BJ (cell line): Measurements from ENCODE around the gene FLCN. TPM values are rescaled to one million over a fixed set of nuclear protein-coding genes. Genes with fewer than 3 reads are reported as not detected.

ENCODE experiments used
- CTCF ChIA-PET: fragments of 350-600 bp; formaldehyde crosslinking; extraction: SDS; loops from one replicate; lab custom pipeline; 2021; ENCODE audit warnings: antibody characterized with exemption, inconsistent platforms; lab: Yijun Ruan, JAX
- POLR2A ChIA-PET: fragments of 300-600 bp; sonication (Branson Sonifier 250); formaldehyde crosslinking; extraction: SDS; loops from one replicate; lab custom pipeline; 2021; ENCODE audit warnings: antibody characterized with exemption; lab: Charles Lee
- DNase-seq: peaks from one replicate; pipeline ENCODE4 v3.0.0-alpha.2; 2011; ENCODE audit warnings: low read depth
- H3K27me3 ChIP-seq: 2 replicates; pipeline ENCODE4 v1.6.0; 2011; ENCODE audit warnings: low read length; ENCODE audit not compliant: control insufficient read depth, insufficient read depth
- H3K36me3 ChIP-seq: 2 replicates; pipeline ENCODE4 v1.5.1; 2011; ENCODE audit warnings: low read length; ENCODE audit not compliant: control insufficient read depth, insufficient read depth
- H3K4me3 ChIP-seq: 2 replicates; pipeline ENCODE4 v1.5.1; 2011; ENCODE audit warnings: low read depth, mild to moderate bottlenecking, control low read depth, low read length
- polyA plus RNA-seq: library from polyadenylated mRNA; depleted of rRNA; stranded (reverse); fragments of >200 nt; gene quantifications from 2 replicates; pipeline ENCODE4 v1.2.3, GENCODE V29; 2011
- TF ChIP-seq, protein P1 (sequence below): IDR thresholded peaks from 2 replicates; pipeline ENCODE4 v1.5.1; 2011; ENCODE audit warnings: low read depth, mild to moderate bottlenecking, control low read depth, inconsistent platforms, low read length, moderate library complexity; ENCODE audit not compliant: insufficient read depth

Gene FLCN
- polyA plus RNA-seq, 1 experiment, result 15.4 TPM

DNA sequence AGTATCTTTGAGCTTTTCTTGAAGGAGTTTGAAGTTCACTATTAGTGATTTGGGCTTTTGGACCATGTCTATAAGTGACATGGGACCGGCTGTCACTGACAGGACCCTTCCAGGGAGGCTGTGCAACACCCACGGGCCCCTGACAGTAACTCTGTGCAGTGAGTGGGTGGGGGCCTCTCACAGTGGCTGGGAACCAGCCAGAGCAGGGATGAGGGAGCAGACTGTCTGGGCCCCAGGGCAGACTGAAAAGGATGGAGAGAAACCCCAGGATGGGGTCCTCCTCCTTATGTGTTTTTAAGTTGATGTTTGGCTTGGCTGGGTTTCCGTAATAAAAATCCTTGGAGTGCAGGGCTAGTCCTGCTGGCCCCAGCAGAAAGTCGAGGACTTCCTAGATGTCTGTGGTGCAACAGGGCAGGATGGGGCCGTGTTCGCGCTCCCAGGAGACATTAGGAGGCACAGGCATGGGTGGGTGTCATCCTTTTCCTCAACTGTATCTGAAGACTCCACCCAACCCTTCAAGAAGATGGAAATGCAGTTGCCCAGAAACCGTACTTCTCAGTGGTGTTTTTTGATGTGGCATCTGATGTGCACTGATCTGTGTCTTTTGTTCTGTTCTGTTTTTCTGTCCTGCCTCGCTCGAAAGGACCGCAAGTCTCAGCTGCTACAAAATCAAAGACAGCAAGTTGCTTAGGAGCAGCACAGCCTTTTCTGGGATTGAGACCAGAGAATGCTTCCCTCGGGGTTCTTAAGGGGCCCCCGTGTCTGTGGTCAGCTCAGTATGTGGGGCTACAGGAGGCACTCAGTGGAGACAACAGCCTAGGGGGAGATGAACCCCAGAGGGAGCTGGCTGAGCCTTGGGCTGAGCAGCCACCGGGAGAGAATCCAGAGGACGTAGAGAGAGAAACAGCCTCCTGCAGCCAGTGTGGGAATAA lies 55.0 kb downstream of the FLCN start:
- peaks cover 43% of the 10 kb centered on the region for H3K36me3 ChIP-seq
- no peak for DNase-seq
- TF ChIP-seq, protein P1, sequence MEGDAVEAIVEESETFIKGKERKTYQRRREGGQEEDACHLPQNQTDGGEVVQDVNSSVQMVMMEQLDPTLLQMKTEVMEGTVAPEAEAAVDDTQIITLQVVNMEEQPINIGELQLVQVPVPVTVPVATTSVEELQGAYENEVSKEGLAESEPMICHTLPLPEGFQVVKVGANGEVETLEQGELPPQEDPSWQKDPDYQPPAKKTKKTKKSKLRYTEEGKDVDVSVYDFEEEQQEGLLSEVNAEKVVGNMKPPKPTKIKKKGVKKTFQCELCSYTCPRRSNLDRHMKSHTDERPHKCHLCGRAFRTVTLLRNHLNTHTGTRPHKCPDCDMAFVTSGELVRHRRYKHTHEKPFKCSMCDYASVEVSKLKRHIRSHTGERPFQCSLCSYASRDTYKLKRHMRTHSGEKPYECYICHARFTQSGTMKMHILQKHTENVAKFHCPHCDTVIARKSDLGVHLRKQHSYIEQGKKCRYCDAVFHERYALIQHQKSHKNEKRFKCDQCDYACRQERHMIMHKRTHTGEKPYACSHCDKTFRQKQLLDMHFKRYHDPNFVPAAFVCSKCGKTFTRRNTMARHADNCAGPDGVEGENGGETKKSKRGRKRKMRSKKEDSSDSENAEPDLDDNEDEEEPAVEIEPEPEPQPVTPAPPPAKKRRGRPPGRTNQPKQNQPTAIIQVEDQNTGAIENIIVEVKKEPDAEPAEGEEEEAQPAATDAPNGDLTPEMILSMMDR, result no peak
- CTCF ChIA-PET, result interaction anchor here (1.0 kb wide), 1 partner anchor 9 kb away, joined by 4 read pairs; no protein-coding TSS in a partner anchor
- no peak overlapping the region for H3K4me3 ChIP-seq
- POLR2A ChIA-PET, result no interaction called here
- H3K27me3 ChIP-seq, result no peaks in the 10 kb centered on the region; the same call in 1 of the 2 replicates

DNA sequence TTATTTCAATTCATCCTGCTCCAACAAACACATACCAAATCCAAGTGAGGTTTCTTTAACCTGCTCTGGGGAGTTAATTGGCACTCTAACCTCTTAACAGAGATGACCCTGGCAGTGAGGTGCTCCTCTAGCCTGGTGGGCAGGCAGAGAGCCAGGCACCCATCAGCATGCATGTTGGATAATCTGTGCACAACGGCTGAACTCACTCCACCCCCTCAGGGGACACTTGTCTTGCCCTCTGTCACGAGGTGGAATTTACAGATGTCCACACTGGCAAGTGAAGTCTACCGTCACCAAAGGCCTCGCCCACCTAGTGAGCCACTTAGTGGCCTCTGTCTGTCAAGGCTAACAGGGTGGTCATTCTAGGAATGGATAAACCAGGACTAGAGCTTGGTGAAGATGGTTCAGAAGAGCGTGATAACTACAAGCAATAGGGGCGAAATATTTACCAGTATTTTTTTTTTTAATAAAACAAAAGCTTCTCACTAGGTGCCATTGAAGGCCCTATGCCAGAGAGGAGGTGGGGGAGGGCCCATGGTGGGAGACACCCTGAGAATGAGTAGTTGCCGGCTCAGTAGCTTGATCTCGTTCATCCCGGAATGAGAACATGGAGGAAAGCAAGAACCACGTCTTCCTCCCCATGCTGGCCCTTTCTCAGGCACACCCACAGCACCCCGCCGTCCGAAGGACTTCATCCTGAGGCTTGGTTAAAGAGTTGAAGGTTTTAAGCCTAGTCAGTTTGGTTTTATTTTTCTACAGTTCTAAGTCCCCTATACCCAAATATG lies 56.0 kb downstream of the FLCN start:
- ChIA-PET CTCF (interaction anchor here (1.0 kb wide), 1 partner anchor 10 kb away, joined by 4 read pairs; no protein-coding TSS in a partner anchor), POLR2A (no interaction called here)
- Histone ChIP-seq H3K36me3 (peaks cover 52% of the 10 kb centered on the region), H3K27me3 (no peaks in the 10 kb centered on the region; the same call in 1 of the 2 replicates), H3K4me3 (no peak overlapping the region)
- DNase-seq, result no peak
- TF ChIP-seq, protein P1, result no peak

DNA sequence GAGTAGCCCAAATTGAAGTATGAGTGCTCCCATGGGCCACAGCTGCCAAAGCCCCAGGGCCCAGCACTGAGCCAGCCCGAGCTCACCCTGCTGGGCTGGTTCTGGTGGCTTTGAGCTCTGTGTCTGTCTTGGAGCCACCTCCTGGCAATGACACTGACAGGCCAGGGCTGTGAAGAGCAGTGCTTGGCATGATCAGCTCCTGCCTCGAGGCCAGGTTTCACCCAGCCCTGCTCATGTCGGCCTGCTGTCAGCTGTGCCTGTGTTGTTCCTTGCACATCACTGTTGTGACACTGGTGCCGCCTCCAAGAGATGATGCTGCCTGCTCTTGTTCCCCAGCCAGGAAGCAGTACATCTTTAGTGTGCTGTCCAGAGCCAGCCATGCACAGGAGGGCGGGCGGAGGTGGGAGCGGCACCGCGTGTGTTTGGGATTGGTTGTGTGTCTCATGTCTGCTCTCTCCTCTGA lies 56.8 kb downstream of the FLCN start:
- POLR2A ChIA-PET, result no interaction called here
- TF ChIP-seq, protein P1, result no peak
- DNase-seq, result no peak
- CTCF ChIA-PET, result no interaction called here
- Histone ChIP-seq H3K4me3 (no peak overlapping the region), H3K27me3 (no peaks in the 10 kb centered on the region; the same call in 1 of the 2 replicates), H3K36me3 (peaks cover 60% of the 10 kb centered on the region)

DNA sequence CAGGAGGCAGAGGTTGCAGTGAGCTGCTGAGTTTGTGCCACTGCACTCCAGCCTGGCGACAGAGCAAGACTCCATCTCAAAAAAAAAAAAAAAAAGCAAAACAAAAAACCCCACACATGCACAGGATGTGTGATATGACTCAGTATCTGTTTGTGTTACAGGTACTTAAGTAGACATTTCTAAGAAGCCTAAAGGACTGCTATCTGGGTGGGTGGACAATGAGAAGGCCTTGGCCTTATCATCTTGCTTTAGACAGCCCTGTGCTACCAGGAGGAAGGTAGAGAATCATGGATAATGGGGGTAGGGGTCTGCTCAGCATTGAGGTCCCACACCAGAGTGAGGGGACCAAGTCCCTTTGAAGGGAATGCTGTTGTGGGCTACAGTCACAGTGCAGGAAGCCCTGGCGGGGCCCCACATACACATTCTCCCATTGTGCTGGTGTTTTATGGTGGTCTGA lies 57.6 kb downstream of the FLCN start:
- no peak for DNase-seq
- ChIA-PET CTCF (interaction anchor here (0.7 kb wide), 1 partner anchor 20 kb away, joined by 3 read pairs; no protein-coding TSS in a partner anchor), POLR2A (no interaction called here)
- Histone ChIP-seq H3K4me3 (no peak overlapping the region), H3K27me3 (no peaks in the 10 kb centered on the region; the same call in 1 of the 2 replicates), H3K36me3 (peaks cover 64% of the 10 kb centered on the region)
- TF ChIP-seq, protein P1, result no peak
